ENCODE data around the gene ADGRV1. TPM values are rescaled to one million over a fixed set of nuclear protein-coding genes. Genes with fewer than 3 reads are reported as not detected.

The ADGRV1 gene
- total and polyA plus RNA-seq, 8 donors = 12.5 to 36.4 (median 16.9) TPM

DNA sequence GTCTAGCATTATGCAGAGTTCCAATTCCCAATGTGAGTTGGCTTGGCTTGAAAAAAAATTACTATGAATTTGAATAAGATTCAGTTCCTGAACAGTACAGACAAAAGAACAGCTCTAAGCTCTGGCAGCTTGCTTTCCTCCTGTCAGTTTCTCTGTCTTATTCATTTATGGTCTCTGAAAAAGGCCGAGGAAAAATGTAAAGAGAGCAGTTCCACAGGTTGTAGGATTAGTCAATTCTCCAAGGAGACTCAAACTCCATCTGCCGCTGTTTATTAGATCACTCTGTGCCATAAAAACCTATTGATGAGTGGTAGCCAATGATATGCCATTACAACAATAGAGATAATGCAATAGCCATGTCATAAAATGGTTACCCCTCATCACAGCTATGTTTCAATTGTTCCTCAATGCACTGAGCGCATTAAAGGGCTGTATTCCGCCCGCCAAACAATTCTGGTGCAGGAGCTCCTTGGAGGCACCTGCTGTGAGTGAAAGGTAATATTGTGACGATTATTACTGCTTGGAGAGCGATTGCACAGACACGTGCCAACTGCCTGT, 636.3 kb downstream of the ADGRV1 start:
- Histone ChIP-seq H3K27ac (no peak overlapping the region), H3K4me1 (peaks cover 0 to 9% of the 10 kb centered on the region in 2 donors), H3K4me3 (no peak overlapping the region), H3K9me3 (no peaks in the 10 kb centered on the region), H3K27me3 (no peaks in the 10 kb centered on the region), H3K36me3 (no peaks in the 10 kb centered on the region)
- no peak for DNase-seq
- intact Hi-C loops (cut with DNase I) = no loop called here
- ATAC-seq = no peak
- TF ChIP-seq, protein P1, sequence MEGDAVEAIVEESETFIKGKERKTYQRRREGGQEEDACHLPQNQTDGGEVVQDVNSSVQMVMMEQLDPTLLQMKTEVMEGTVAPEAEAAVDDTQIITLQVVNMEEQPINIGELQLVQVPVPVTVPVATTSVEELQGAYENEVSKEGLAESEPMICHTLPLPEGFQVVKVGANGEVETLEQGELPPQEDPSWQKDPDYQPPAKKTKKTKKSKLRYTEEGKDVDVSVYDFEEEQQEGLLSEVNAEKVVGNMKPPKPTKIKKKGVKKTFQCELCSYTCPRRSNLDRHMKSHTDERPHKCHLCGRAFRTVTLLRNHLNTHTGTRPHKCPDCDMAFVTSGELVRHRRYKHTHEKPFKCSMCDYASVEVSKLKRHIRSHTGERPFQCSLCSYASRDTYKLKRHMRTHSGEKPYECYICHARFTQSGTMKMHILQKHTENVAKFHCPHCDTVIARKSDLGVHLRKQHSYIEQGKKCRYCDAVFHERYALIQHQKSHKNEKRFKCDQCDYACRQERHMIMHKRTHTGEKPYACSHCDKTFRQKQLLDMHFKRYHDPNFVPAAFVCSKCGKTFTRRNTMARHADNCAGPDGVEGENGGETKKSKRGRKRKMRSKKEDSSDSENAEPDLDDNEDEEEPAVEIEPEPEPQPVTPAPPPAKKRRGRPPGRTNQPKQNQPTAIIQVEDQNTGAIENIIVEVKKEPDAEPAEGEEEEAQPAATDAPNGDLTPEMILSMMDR (IDR thresholded peaks at IDR 0.05) = no peak

DNA sequence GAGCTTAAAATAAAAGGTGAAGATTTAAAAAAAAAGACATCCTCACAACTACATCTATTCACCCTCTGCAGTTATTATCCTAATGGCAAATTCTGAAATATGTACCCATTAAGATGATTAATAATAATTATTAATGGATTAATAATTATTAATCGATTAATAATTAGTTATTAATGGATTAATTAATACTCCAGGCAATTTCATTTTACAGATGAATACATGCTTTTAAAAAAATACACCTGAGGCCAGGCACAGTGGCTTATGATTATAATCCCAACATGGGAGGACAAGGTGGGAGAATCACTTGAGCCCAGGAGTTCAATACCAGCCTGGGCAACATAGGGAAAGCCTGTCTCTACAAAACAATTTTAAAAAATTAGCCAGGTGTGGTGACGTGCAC, 642.1 kb downstream of the ADGRV1 start:
- no peak for DNase-seq
- Histone ChIP-seq H3K9me3 (no peaks in the 10 kb centered on the region), H3K4me1 (no peaks in the 10 kb centered on the region), H3K36me3 (no peaks in the 10 kb centered on the region), H3K27ac (no peak overlapping the region), H3K27me3 (no peaks in the 10 kb centered on the region), H3K4me3 (no peak overlapping the region)
- intact Hi-C loops (cut with DNase I) = no loop called here
- TF ChIP-seq, protein P1 (IDR thresholded peaks at IDR 0.05) = no peak
- no peak for ATAC-seq

DNA sequence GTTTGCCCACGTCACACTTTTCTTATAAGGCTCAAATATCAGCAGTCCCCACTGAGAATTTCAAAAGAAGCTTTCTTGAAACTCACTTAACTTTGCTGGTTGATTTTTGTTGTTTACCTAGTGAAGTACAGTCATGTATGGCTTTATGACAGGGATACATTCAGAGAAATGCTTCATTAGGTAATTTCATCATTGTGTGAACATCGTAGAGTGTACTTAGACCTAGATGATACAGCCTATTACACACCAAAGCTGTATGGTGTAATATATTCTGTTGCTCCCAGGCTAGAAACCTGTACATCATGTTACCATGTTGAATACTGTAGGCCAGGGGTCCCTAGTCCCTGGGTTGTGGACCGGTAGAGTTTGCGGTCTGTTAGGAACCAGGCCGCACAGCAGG, 647.5 kb downstream of the ADGRV1 start:
- TF ChIP-seq, protein P1 (IDR thresholded peaks at IDR 0.05) = no peak
- intact Hi-C loops (cut with DNase I) = no loop called here
- no peak overlapping the region for H3K27ac ChIP-seq
- H3K9me3 ChIP-seq = no peaks in the 10 kb centered on the region
- DNase-seq (no peak), ATAC-seq (no peak)
- no peaks in the 10 kb centered on the region for H3K27me3 ChIP-seq
- H3K36me3 ChIP-seq = no peaks in the 10 kb centered on the region
- H3K4me1 ChIP-seq = no peaks in the 10 kb centered on the region
- H3K4me3 ChIP-seq = no peak overlapping the region

DNA sequence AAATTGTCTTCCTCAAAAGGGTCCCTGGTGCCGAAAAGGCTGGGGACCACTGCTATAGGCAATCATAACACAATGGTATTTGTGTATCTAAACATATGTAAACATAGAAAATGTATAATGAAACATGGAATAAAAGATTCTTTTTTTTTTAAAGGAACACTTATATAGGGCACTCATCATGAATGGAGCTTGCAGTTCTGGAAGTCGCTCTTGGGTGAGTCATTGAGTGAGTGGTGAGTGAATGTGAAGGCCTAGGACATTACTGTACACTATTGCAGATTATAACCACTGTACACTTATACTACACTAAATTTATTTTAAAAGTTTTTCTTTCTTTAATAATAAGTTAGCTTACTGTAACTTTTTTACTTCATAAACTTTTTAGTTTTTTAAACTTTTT, 648.1 kb downstream of the ADGRV1 start:
- ATAC-seq (peak; percentile 39), DNase-seq (no peak)
- TF ChIP-seq, protein P1 (IDR thresholded peaks at IDR 0.05) = no peak
- intact Hi-C loops (cut with DNase I) = no loop called here
- no peak overlapping the region for H3K4me3 ChIP-seq
- peaks cover 0 to 4% of the 10 kb centered on the region in 2 donors for H3K4me1 ChIP-seq
- H3K27ac ChIP-seq = no peak overlapping the region
- H3K9me3 ChIP-seq = no peaks in the 10 kb centered on the region
- no peaks in the 10 kb centered on the region for H3K27me3 ChIP-seq
- H3K36me3 ChIP-seq = no peaks in the 10 kb centered on the region

DNA sequence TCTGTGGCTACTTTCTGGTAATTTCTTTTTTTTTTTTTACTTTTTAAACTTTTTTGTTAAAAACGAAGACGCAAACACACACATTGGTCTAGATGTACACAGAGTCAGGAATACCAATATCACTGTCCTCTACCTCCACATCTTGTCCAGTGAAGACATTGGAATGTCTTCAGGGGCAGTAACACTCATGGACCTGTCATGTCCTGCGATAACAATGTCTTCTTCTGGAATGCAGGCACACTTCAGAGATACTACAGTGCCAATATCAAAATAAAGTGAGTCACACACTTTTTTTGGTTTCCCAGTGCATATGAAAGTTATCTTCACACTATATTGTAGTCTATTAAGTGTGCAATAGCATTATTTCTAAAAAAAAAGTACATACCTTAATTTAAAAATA, 648.7 kb downstream of the ADGRV1 start:
- TF ChIP-seq, protein P1 (IDR thresholded peaks at IDR 0.05) = no peak
- Histone ChIP-seq H3K36me3 (no peaks in the 10 kb centered on the region), H3K4me3 (no peak overlapping the region), H3K9me3 (no peaks in the 10 kb centered on the region), H3K4me1 (peaks cover 0 to 9% of the 10 kb centered on the region in 2 donors), H3K27me3 (no peaks in the 10 kb centered on the region), H3K27ac (no peak overlapping the region)
- ATAC-seq (no peak), DNase-seq (no peak)
- intact Hi-C loops (cut with DNase I) = no loop called here
